GM18870 (cell line): ENCODE data around the gene NEK8.

Source experiments
- ATAC-seq: cut with Tn5 transposase; IDR thresholded peaks from one replicate; pipeline ENCODE4 v1.9.1; 2021; ENCODE audit warnings: moderate library complexity; ENCODE audit not compliant: unreplicated experiment

Gene NEK8

GRCh38 chr17:28728364-28729200, at the start of gene NEK8:
NEK8 (plus strand) TSS chr17:28728788; CDS start chr17:28728814, 26 bp downstream.
- peak; percentile 22 for ATAC-seq

GRCh38 chr17:28682655-28683054, 45.9 kb upstream of the NEK8 start:
- no peak for ATAC-seq

DNA sequence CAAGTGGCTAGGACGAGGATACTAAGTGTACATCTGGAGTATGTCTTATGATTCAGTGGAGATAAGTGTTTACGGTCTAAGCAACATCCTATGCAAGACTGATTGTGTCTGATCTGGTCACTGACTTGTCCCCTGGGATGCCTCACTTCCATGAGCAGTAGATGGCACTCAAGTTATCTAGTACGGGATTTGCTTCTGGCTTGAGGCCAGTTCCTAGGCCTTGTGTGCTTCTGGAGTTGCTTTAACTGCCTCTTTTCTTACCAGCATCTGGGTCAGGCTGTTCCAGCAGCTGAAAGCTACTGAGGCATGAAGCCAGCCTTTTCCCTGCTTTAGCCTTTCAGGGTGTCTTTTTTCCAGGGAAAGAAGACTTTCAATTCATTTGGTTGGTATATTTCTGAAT, 43.6 kb upstream of the NEK8 start:
- no peak for ATAC-seq

DNA sequence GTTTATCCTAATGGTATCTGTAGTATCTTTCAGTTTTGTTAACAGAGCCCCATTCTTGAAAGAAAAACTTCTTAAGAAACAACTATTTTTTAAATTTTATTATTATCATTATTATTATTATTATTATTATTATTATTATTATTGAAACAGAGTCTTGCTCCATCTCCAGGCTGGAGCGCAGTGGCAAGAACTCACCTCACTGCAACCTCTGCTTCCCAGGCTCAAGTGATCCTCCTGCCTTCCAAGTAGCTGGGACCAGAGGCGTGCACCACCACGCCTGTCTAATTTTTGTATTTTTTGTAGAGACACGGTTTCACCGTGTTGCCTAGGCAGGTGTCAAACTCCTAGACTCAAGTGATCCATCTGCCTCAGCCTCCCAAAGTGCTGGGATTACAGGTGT, 43.2 kb upstream of the NEK8 start:
- no peak for ATAC-seq

DNA sequence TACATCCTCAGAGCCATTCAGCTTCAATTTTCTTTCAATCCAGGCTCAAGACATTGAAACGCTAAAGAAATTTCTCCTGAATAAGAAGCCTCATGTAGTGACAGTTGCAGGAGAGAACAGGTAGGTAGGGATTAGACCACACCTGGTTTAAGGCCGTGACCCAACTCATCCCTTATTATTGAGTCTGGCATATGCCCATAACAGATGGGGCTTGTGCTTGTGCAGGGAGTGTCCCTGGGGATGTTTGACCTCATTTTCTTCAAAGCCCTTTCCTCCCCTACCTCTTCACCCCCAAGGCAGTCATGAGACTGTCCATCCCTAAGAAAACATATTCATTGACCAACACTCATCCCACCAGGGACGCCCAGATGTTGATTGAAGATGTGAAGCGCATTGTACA, 42.3 kb upstream of the NEK8 start:
- ATAC-seq, result no peak

DNA sequence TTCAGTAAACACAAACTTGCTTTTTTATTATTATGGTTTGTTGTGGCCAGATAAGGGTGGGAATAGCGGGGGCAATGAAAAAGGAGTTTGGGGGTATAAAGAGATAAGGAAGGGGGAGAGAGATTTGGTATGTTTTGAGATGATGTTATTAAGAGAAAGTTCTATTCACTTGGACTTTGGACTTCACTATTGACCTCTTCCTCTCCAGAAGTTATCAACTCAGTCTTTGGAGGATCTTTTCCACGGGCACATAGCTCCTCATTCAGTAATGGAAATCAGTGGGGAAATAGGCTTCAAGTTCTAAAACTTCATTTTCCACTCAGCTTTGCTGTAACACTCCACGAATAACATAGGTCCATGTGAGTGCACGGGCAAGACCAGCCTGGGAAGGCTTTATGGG, 40.1 kb upstream of the NEK8 start:
- ATAC-seq, result no peak

DNA sequence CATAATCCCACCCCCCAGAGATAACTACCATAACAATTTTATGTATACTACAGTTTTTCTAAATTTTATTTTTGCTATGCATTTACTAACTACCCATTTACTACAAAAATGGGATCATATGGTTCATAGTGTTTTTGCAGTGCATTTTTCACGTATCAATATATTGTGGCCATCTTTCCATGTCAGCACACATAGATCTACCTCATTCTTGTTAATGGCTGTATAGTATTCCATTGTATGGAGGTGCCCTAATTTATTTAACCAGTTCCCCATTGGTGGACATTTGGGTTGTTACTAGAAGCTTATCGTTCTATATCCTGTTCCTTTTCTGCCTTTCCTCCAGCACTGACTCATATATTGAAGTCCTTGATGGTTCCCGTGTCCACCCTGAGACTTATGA, 39.6 kb upstream of the NEK8 start:
- ATAC-seq, result no peak

GRCh38 chr17:28693869-28694268, 34.7 kb upstream of the NEK8 start:
- ATAC-seq, result no peak

GRCh38 chr17:28698253-28698941, 30.2 kb upstream of the NEK8 start:
- no peak for ATAC-seq

DNA sequence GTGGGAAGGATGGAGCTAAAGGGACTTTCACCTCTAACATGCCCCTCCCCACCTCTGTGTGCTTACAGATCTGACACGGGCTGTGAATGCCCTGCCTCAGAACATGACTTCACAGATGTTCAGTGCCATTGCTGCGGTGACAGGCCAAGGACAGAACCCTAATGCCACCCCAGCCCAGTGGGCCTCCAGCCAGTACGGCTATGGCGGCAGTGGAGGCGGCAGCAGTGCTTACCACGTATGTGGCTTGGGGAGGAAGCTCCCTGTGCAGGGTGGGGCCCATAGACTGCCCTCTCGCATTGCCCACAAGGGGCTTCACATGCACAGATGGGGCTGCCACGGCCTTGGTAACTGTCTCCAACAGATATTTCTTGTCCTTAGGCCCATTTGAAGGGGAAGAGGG, 28.3 kb upstream of the NEK8 start:
- no peak for ATAC-seq

DNA sequence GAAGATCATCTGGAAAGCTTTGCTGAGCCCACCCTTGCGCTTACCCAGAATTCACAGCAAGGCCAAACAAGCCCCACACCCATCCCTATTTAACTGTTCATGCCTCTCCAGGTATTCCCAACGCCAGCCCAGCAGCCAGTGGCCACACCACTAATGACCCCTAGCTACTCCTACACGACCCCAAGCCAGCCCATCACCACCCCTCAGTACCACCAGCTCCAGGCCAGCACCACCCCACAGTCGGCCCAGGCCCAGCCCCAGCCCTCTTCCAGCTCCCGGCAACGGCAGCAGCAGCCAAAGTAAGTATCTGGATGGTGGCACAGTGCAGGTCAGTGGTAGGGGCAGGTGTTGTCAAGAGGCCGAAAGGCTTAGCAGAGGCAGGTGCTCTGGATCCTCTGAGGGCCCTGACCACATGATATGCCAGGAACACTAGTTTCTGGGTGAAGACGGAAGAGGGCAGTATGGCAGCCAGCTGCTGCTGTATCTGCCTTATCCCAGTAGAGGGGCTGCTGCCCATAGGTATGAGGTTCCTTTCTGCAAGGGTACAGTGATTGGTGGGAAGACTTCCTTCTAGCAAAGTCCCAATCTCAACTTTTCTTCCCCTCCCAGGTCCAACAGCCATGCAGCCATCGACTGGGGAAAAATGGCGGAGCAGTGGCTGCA, 27.6 kb upstream of the NEK8 start:
- no peak for ATAC-seq

DNA sequence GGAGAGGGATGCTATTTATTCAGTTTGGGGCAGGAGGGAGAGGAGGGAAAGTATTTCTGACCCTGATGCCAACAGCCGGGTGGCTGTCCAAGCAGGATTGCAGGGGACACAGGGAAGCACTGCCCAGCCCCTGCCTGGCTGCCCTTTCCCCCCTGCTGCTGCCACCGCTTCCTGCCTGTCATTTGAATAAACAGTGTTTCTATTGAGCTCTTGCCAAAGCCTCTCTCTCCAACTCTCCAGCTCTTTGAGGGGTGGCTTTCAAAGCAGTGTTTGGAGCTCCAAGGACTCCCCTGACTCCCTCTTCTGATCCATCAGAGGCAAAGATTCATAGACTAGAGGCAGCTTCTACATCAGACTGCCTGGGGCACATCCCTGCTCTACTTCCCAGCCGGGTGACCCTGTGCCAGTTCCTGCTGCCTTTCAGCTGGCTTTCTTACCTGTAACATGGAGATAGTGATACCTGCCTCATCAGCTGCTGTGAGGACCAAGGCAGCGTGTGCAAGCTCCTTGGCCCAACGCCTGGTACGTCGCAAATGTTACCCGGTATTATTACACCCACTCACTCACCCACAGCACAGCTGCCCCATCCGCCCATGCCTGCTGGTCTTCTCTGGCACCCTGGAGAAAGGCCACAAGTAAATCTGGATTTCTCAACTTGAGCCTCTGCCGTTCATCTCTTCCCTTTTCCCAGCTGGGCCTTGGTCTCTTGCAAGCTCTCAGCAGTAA, 26.4 kb upstream of the NEK8 start:
- no peak for ATAC-seq

- ATAC-seq, result no peak
Measured at GRCh38 chr17:28702752-28703150, 25.8 kb upstream of the NEK8 start.

GRCh38 chr17:28703552-28704218, 24.9 kb upstream of the NEK8 start:
- ATAC-seq, result no peak

GRCh38 chr17:28704219-28704858, 24.2 kb upstream of the NEK8 start:
- ATAC-seq, result no peak

- no peak for ATAC-seq
Measured at GRCh38 chr17:28705074-28705659, 23.4 kb upstream of the NEK8 start.

DNA sequence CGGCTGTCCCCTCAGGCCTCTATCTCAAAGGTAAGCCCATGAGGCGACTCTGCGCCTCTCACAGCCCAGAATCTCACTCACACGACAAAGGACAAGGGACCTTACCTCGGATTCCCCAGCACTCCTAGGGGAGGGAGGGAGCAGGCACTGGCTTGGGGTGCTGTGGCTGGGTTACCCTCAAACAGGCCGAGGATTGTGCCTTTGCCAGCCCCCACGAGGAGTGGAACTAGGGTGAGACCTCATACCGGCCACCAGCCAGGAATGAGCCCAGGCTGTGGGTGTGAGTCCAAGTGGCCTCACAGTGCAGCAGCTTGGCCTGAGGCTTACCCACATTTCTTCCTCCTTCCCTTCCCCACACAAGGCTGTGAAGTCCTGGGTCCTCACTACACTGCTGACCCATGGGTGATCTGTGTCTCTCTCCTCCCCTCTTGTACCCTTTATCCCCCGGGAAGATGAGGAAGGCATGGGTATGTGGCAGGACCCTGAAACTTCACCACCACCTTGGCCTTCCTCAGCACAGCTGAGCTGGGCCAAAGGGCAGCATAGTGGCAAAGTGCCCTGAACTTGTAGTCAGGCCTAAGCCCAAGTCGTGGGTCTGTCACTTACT, 22.8 kb upstream of the NEK8 start:
- ATAC-seq, result no peak

- no peak for ATAC-seq
Measured at GRCh38 chr17:28706471-28707338, 21.9 kb upstream of the NEK8 start.

- ATAC-seq, result no peak
Measured at GRCh38 chr17:28707339-28707720, 21.3 kb upstream of the NEK8 start.
